K562 (cell line): Measurements from ENCODE around the gene SPINT2. TPM values are rescaled to one million over a fixed set of nuclear protein-coding genes. Genes with fewer than 3 reads are reported as not detected.

Source experiments
- ATAC-seq: fragments of 200-7000 bp; cut with Tn5 transposase; 3 replicates; pipeline ENCODE4 v1.9.1; 2020; ENCODE audit warnings: moderate library complexity
- BruUV-seq: library from RNA; stranded (reverse); fragments of 400-500 nt; replicated peaks from 2 replicates; lab custom pipeline; 2021; lab: Mats Ljungman, UMichigan
- CTCF ChIA-PET: fragments of 300-600 bp; formaldehyde crosslinking; extraction: SDS; loops from one replicate; lab custom pipeline; 2021; ENCODE audit warnings: low intra/inter-chr PET ratio; lab: Yijun Ruan, JAX
- POLR2A ChIA-PET: fragments of 300-600, 350-650 bp; sonication (Branson Sonifier 250); formaldehyde crosslinking; extraction: SDS; loops from one replicate; lab custom pipeline; 2021; ENCODE audit warnings: antibody characterized with exemption, inconsistent platforms; lab: Yijun Ruan, JAX
- DNase-seq, 4 experiments: peaks; one replicate each; pipeline versions ENCODE4 v3.0.0 to v3.0.0-alpha.2; 2011 to 2018; ENCODE audit warnings: low spot score in 3 of 4, mixed read lengths in 3 of 4; ENCODE audit errors: extremely low read depth in 1 of 4
- FAIRE-seq: peaks from 2 replicates; lab custom pipeline; 2011; peaks lifted over from hg19 to GRCh38; lab: Jason Lieb, UNC
- H2AFZ ChIP-seq: 2 replicates; pipeline ENCODE4 v1.6.0; 2011; ENCODE audit warnings: low read depth, low read length, control low read depth, inconsistent platforms
- H3K27ac ChIP-seq: fragments of 200-600 bp; 3 replicates; pipeline ENCODE4 v1.8.0; 2011; ENCODE audit warnings: low read depth, mild to moderate bottlenecking, control low read depth, inconsistent platforms, low read length, moderate library complexity, mixed read lengths; ENCODE audit errors: extremely low read depth
- H3K27me3 ChIP-seq, 2 experiments: fragments of 300-600 bp in 1 of 2; 2 replicates in 1 of 2; 3 replicates in 1 of 2; pipeline versions ENCODE4 v1.6.0 to v1.8.0; 2011; ENCODE audit warnings: inconsistent platforms in 2 of 2, low read length in 2 of 2, mild to moderate bottlenecking in 1 of 2, mixed read lengths in 1 of 2, moderate library complexity in 1 of 2; ENCODE audit not compliant: control insufficient read depth in 2 of 2, insufficient read depth in 2 of 2
- H3K36me3 ChIP-seq: fragments of 300-600 bp; 3 replicates; pipeline ENCODE4 v1.8.0; 2011; ENCODE audit warnings: mild to moderate bottlenecking, low read length, inconsistent platforms; ENCODE audit not compliant: control insufficient read depth, insufficient read depth
- H3K4me1 ChIP-seq, 2 experiments: fragments of 200-600 bp in 1 of 2; replicated peaks in 1 of 2; 2 replicates in 1 of 2; 3 replicates in 1 of 2; pipeline versions ENCODE4 v1.5.1 to v1.8.0; 2011; ENCODE audit warnings: inconsistent platforms in 2 of 2, low read length in 2 of 2, mild to moderate bottlenecking in 1 of 2, mixed read lengths in 1 of 2, moderate library complexity in 1 of 2; ENCODE audit not compliant: control insufficient read depth in 2 of 2, insufficient read depth in 2 of 2
- H3K4me2 ChIP-seq: 2 replicates; pipeline ENCODE4 v1.6.1; 2011; ENCODE audit warnings: low read length, control low read depth, inconsistent platforms, mixed read lengths; ENCODE audit not compliant: insufficient read depth
- H3K4me3 ChIP-seq: fragments of 200-600 bp; sonication (generic), shearing (Covaris generic); 2 replicates; pipeline ENCODE4 v1.5.1; 2016; ENCODE audit warnings: control low read depth, inconsistent platforms
- H3K79me2 ChIP-seq: fragments of 200-600 bp; 3 replicates; pipeline ENCODE4 v1.8.0; 2011; ENCODE audit warnings: low read length, inconsistent platforms; ENCODE audit not compliant: control insufficient read depth, insufficient read depth
- H3K9ac ChIP-seq, 2 experiments: 2 replicates each; pipeline versions ENCODE4 v1.6.0 to v1.6.1; 2011; ENCODE audit warnings: low read depth in 2 of 2, low read length in 2 of 2, control low read depth in 1 of 2, inconsistent platforms in 1 of 2, mild to moderate bottlenecking in 1 of 2, mixed read lengths in 1 of 2; ENCODE audit not compliant: insufficient read depth in 1 of 2
- H3K9me1 ChIP-seq: one replicate; pipeline ENCODE4 v1.6.0; 2011; ENCODE audit warnings: inconsistent platforms, mild to moderate bottlenecking, low read length, moderate library complexity; ENCODE audit not compliant: control insufficient read depth, insufficient read depth
- H3K9me3 ChIP-seq: replicated peaks from 2 replicates; pipeline ENCODE4 v1.5.1; 2011; ENCODE audit warnings: low read depth, low read length, inconsistent platforms; ENCODE audit not compliant: control insufficient read depth, insufficient read depth
- H4K20me1 ChIP-seq: replicated peaks from 2 replicates; pipeline ENCODE4 v1.6.1; 2011; ENCODE audit warnings: low read length, inconsistent platforms, mixed read lengths; ENCODE audit not compliant: control insufficient read depth, insufficient read depth
- ARID3A ChIP-seq: IDR thresholded peaks from 2 replicates; pipeline ENCODE4 v1.6.1; 2012; ENCODE audit warnings: low read depth, low read length, improper control_type of control experiment, borderline replicate concordance
- EGR1 ChIP-seq: fragments of 450-650 bp; conservative IDR thresholded peaks from 2 replicates; pipeline ENCODE4 v1.6.1; 2017; ENCODE audit warnings: mild to moderate bottlenecking
- MLX ChIP-seq, 2 experiments: fragments of 450-650 bp in 1 of 2; sonication (generic) in 1 of 2; formaldehyde crosslinking; conservative IDR thresholded peaks; 2 replicates each; pipeline versions ENCODE4 v1.4.0 to v1.8.1; 2020 to 2022; ENCODE audit warnings: mild to moderate bottlenecking in 1 of 2, missing genetic modification reagents in 1 of 2
- NR2F6 ChIP-seq: fragments of 450-650 bp; formaldehyde crosslinking; IDR thresholded peaks from 2 replicates; pipeline ENCODE4 v1.4.0; 2020; ENCODE audit warnings: mild to moderate bottlenecking
- POLR2B ChIP-seq: fragments of 450-650 bp; IDR thresholded peaks from 2 replicates; pipeline ENCODE4 v1.6.1; 2018; ENCODE audit warnings: low read depth; ENCODE audit not compliant: partially characterized antibody
- PRPF4 ChIP-seq: fragments of 200-400 bp; formaldehyde crosslinking; IDR thresholded peaks from one replicate; pipeline ENCODE4 v1.6.1; 2017; ENCODE audit warnings: low read length, low read depth, mild to moderate bottlenecking; ENCODE audit not compliant: insufficient read depth, poor library complexity, severe bottlenecking
- RREB1 ChIP-seq: fragments of 250-450 bp; sonication (Bioruptor Pico); IDR thresholded peaks from 2 replicates; pipeline ENCODE4 v1.4.0; 2020
- WGBS: fragments of 100-300 bp; shearing (Covaris generic); methylation state at CpG from one replicate; pipeline ENCODE4 v1.1.6; 2016; ENCODE audit warnings: low coverage, mixed read lengths; ENCODE audit not compliant: insufficient coverage; ENCODE audit errors: missing lambda C conversion rate; 5-methylcytosine and 5-hydroxymethylcytosine counted together
- in situ Hi-C: fragments of 300-500 bp; cut with MboI; formaldehyde crosslinking; loops from 4 replicates; pipeline ENCODE4 v1.15.0; 2018; ENCODE audit warnings: inconsistent platforms, mixed read lengths
- intact Hi-C: fragments of 100-400 bp; cut with micrococcal nuclease; formaldehyde crosslinking; loops from 2 replicates; pipeline ENCODE4 v1.14.2; 2022
- polyA plus RNA-seq, 8 experiments: library from polyadenylated mRNA; depleted of rRNA in 4 of 8; stranded (reverse) in 5 of 8; unstranded in 3 of 8; fragments of >200 nt; fragmentation: Nextera tagmentation in 2 of 8; fragmentation: Illumina TruSeq in 1 of 8; extraction: Ambion mirVana in 2 of 8; extraction: Trizol in 1 of 8; gene quantifications; 2 replicates each; pipeline versions ENCODE4 v1.2.1 to v1.2.3, GENCODE V29; 2011 to 2014; ENCODE audit warnings: inconsistent platforms in 1 of 8, missing spikeins in 1 of 8
- total RNA-seq, 7 experiments: library from RNA; depleted of rRNA in 6 of 7; stranded (reverse); fragments of >200 nt in 6 of 7; fragmentation: Illumina TruSeq in 2 of 7; extraction: Trizol in 2 of 7; gene quantifications; 2 replicates each; pipeline versions ENCODE4 v1.2.1 to v1.2.3, GENCODE V29; 2011 to 2021; ENCODE audit warnings: low replicate concordance in 1 of 7

Gene SPINT2
- total and polyA plus RNA-seq, 9 of the 15 experiments (the other 6 are each of a cell fraction or from before 2014, with no cell fraction given): 0.65 to 4.5 (median 3.4) TPM

GRCh38 chr19:38337360-38337653 is 72.9 kb downstream of the SPINT2 start:
- 46% methylated on average over 10 of the region's 10 CpGs for WGBS
- Histone ChIP-seq H3K79me2 (peaks cover 2% of the 10 kb centered on the region; the same call in 1 of the 3 replicates), H4K20me1 (no peaks in the 10 kb centered on the region), H3K4me2 (peak overlapping the region; percentile 86)
- ATAC-seq: no peak
- TF ChIP-seq EGR1: no peak
- TF ChIP-seq MLX (CRISPR knock-in tag; conservative IDR thresholded peaks at IDR 0.05): 0 out of 4 replicates have a peak, but pooled peaks of 1 of the 2 experiments have one; percentile 66
- no peak for TF ChIP-seq ARID3A
- TF ChIP-seq PRPF4: no peak
- TF ChIP-seq POLR2B: no peak
- TF ChIP-seq NR2F6 (CRISPR knock-in tag): no peak
- 0 out of 2 replicates have a peak, but pooled peaks have one; percentile 46 for TF ChIP-seq RREB1
- TF ChIP-seq, all 486 proteins: peak for 2
- no peaks in the 10 kb centered on the region for H3K36me3 ChIP-seq
- H3K4me3 ChIP-seq: peak overlapping the region; percentile 85; the same call in 1 of the 2 replicates
- intact Hi-C loops (loop anchor here (5.0 kb wide), 1 partner anchor 50 kb away; the partner anchor contains the start of genes GGN and SPRED3), in situ Hi-C loops (loop anchor here (25.0 kb wide), 1 partner anchor 425 kb away; the partner anchor contains the start of genes SIPA1L3 and WDR87)
- ChIA-PET CTCF (no interaction called here), POLR2A (interaction anchor here (0.7 to 2.6 kb wide), 4 partner anchors 10 to 47 kb away, joined by 4 to 8 read pairs (median 5); no protein-coding TSS in a partner anchor)
- peak overlapping the region; percentile 42 to 92 for H3K9ac ChIP-seq
- no peaks in the 10 kb centered on the region for H3K9me1 ChIP-seq
- H3K27me3 ChIP-seq: no peaks in the 10 kb centered on the region
- H3K27ac ChIP-seq: no peak overlapping the region
- no peak for DNase-seq
- H3K9me3 ChIP-seq: no peaks in the 10 kb centered on the region
- H2AFZ ChIP-seq: peak overlapping the region; percentile 97
- H3K4me1 ChIP-seq: peaks cover 13 to 34% of the 10 kb centered on the region in 2 experiments; a peak in 4 of 5 replicates
- TSS peak; percentile 45 for BruUV-seq
- no peak for FAIRE-seq
